Osteoblast (primary cell): ENCODE measurements around the gene ZSCAN18. TPM values are rescaled to one million over a fixed set of nuclear protein-coding genes. Genes with fewer than 3 reads are reported as not detected.

Experiments used
- DNase-seq: peaks from one replicate; pipeline ENCODE4 v3.0.0; 2011; ENCODE audit warnings: low spot score, mixed read lengths; ENCODE audit not compliant: insufficient read length; ENCODE audit errors: missing footprints
- H2AFZ ChIP-seq: 2 replicates; pipeline ENCODE4 v1.6.0; 2011; ENCODE audit warnings: mild to moderate bottlenecking, low read length
- H3K27ac ChIP-seq: 2 replicates; pipeline ENCODE4 v1.5.1; 2011; ENCODE audit warnings: mild to moderate bottlenecking, low read depth, low read length, moderate library complexity
- H3K27me3 ChIP-seq: 2 replicates; pipeline ENCODE4 v1.6.0; 2012; ENCODE audit warnings: mild to moderate bottlenecking, control low read depth, inconsistent platforms, low read length, moderate library complexity; ENCODE audit not compliant: insufficient read depth
- H3K36me3 ChIP-seq: 2 replicates; pipeline ENCODE4 v1.5.1; 2011; ENCODE audit warnings: mild to moderate bottlenecking, low read length, control low read depth, moderate library complexity; ENCODE audit not compliant: insufficient read depth
- H3K4me1 ChIP-seq: 2 replicates; pipeline ENCODE4 v1.5.1; 2011; ENCODE audit warnings: mild to moderate bottlenecking, low read length, control low read depth, moderate library complexity; ENCODE audit not compliant: insufficient read depth
- H3K4me2 ChIP-seq: 2 replicates; pipeline ENCODE4 v1.6.0; 2011; ENCODE audit warnings: mild to moderate bottlenecking, low read length; ENCODE audit not compliant: insufficient read depth
- H3K4me3 ChIP-seq: fragments of 200-600 bp; sonication (generic); 3 replicates; pipeline ENCODE4 v1.5.1; 2012; ENCODE audit warnings: mild to moderate bottlenecking, low read length, inconsistent platforms; ENCODE audit not compliant: insufficient read depth
- H3K79me2 ChIP-seq: 2 replicates; pipeline ENCODE4 v1.6.0; 2012; ENCODE audit warnings: mild to moderate bottlenecking, low read length, control low read depth, inconsistent platforms; ENCODE audit not compliant: insufficient read depth
- H3K9me3 ChIP-seq: 2 replicates; pipeline ENCODE4 v1.5.1; 2011; ENCODE audit warnings: low read depth, low read length, control low read depth
- H4K20me1 ChIP-seq: 2 replicates; pipeline ENCODE4 v1.6.0; 2012; ENCODE audit warnings: mild to moderate bottlenecking, low read length, control low read depth; ENCODE audit not compliant: insufficient read depth
- CTCF ChIP-seq: IDR thresholded peaks from 2 replicates; pipeline ENCODE4 v1.5.1; 2011; ENCODE audit warnings: mild to moderate bottlenecking, low read depth, low read length, moderate library complexity; ENCODE audit errors: extremely low read depth
- total RNA-seq: library from RNA; depleted of rRNA; stranded (reverse); fragments of >200 nt; gene quantifications from 2 replicates; pipeline ENCODE4 v1.2.3, GENCODE V29; 2012

The ZSCAN18 gene
- total RNA-seq, 1 donor = 60.4 TPM

- Histone ChIP-seq H3K79me2 (no peaks in the 10 kb centered on the region), H4K20me1 (no peaks in the 10 kb centered on the region), H2AFZ (no peak overlapping the region), H3K4me2 (no peak overlapping the region), H3K4me1 (no peaks in the 10 kb centered on the region), H3K4me3 (no peak overlapping the region), H3K27me3 (no peaks in the 10 kb centered on the region), H3K9me3 (peaks cover 3% of the 10 kb centered on the region), H3K36me3 (no peaks in the 10 kb centered on the region), H3K27ac (no peak overlapping the region)
- no peak for DNase-seq
- no peak for TF ChIP-seq CTCF
Measured at GRCh38 chr19:58044391-58044790, 53.6 kb downstream of the ZSCAN18 start.

GRCh38 chr19:58042495-58043340 lies 55.3 kb downstream of the ZSCAN18 start:
- Histone ChIP-seq H4K20me1 (no peaks in the 10 kb centered on the region), H2AFZ (no peak overlapping the region), H3K4me1 (no peaks in the 10 kb centered on the region), H3K27ac (no peak overlapping the region), H3K27me3 (no peaks in the 10 kb centered on the region), H3K79me2 (no peaks in the 10 kb centered on the region), H3K36me3 (no peaks in the 10 kb centered on the region), H3K4me2 (no peak overlapping the region), H3K9me3 (peaks cover 3% of the 10 kb centered on the region), H3K4me3 (no peak overlapping the region)
- no peak for TF ChIP-seq CTCF
- DNase-seq = peak; percentile 65

- Histone ChIP-seq H3K36me3 (no peaks in the 10 kb centered on the region), H3K4me2 (no peak overlapping the region), H3K4me3 (no peak overlapping the region), H4K20me1 (no peaks in the 10 kb centered on the region), H2AFZ (no peak overlapping the region), H3K9me3 (no peaks in the 10 kb centered on the region), H3K27ac (no peak overlapping the region), H3K27me3 (no peaks in the 10 kb centered on the region), H3K4me1 (no peaks in the 10 kb centered on the region), H3K79me2 (no peaks in the 10 kb centered on the region)
- DNase-seq = peak; percentile 73
- no peak for TF ChIP-seq CTCF
Measured at GRCh38 chr19:58040751-58041525, 57.1 kb downstream of the ZSCAN18 start.

- Histone ChIP-seq H3K27me3 (no peaks in the 10 kb centered on the region), H3K4me1 (no peaks in the 10 kb centered on the region), H3K4me3 (no peak overlapping the region), H3K4me2 (no peak overlapping the region), H3K79me2 (no peaks in the 10 kb centered on the region), H3K9me3 (no peaks in the 10 kb centered on the region), H2AFZ (no peak overlapping the region), H3K36me3 (no peaks in the 10 kb centered on the region), H4K20me1 (no peaks in the 10 kb centered on the region), H3K27ac (no peak overlapping the region)
- no peak for TF ChIP-seq CTCF
- DNase-seq = no peak
Measured at GRCh38 chr19:58038688-58039204, 59.3 kb downstream of the ZSCAN18 start.
